Activated CD4-positive, CD25-positive, alpha-beta regulatory T cell (primary cell): ENCODE results near the gene GLYATL3.
"Not testable (repeated sequence)": the region's sequence is repeated elsewhere in the genome, so short reads cannot be mapped to it uniquely, and the experiment has no call there.

Source experiments
- DNase-seq, 4 experiments: peaks; one replicate each; lab custom pipeline; 2025; lab: John Stamatoyannopoulos, UW

GLYATL3 gene

GRCh38 chr6:49499623-49500022, at the start of gene GLYATL3:
GLYATL3 (plus strand) TSS chr6:49499923; CDS start chr6:49511991, 12,068 bp downstream.
- no peak for DNase-seq

- DNase-seq, result no peak
Measured at GRCh38 chr6:49453221-49453620, 46.5 kb upstream of the GLYATL3 start.

- no peak for DNase-seq
Measured at GRCh38 chr6:49454787-49455709, 44.7 kb upstream of the GLYATL3 start.

DNA sequence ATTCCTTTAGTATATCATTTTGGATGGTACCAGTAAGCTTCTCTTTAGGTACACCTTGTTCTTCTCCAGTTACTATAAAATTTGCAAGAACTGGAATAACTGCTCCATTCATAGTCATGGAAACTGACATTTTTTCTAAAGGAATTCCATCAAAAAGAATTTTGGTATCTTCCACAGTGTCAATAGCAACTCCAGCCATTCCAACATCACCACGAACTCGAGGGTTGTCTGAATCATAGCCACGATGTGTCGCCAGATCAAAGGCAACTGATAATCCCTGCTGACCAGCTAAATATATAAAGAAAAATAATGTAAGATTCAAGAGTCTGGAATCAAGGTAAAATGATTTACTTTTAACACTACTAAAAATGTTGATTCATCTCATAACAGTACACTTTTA, 42.0 kb upstream of the GLYATL3 start:
- DNase-seq, result no peak

- no peak for DNase-seq
Measured at GRCh38 chr6:49462071-49462470, 37.7 kb upstream of the GLYATL3 start.

DNA sequence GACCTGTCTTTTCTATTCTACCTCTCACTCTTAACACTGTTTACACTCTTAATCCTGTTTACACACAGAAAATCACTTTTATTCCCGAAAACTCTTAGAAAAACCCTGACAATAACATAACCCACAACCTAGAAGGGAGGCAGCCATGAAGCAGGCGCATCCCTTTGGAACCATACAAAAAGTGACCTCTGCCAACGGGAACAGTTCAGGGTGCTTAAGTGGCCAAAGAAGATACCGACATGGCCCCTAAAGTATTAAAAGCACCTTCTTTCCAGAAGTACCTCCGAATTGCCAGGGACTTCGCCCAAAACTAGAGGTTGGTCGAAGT, 37.2 kb upstream of the GLYATL3 start:
- no peak for DNase-seq

DNA sequence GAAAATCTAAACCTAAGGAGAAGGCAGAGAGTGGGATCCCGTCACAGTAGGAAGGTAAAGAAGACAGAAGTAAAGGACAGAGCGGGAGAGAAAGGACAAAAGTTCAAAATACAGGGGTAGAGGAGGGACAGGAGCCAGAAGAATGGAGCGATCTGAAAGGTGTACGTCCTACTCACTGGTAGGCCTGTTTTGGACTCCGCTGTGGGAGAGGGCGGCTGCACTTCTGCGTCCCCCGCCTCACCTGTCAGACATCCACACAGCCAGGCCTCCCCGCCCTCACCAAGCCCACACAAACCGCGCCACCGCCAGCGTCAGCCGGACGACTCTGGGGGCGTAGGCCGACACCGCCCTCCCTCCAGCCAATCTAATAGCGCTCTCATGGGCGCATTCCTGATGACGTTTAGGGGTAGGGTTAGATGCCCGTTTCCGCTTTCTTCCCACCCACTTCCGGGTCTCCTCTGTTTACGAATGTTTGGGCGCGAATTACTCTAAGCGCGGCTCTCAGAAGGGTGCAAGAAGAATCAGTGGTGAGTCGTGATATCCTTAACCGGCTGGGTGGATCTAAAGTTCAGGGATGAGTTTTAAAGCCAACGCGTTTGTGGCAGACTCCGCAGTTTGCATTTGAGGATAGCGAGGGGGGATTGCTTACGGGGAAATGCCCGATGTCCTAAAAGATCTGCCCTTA, 36.7 kb upstream of the GLYATL3 start, which contains the start of the genes CENPQ and MMUT:
Gene CENPQ, plus strand, starts transcription at position 444 of the 685 bp plus-strand sequence. CDS start 6,807 bp downstream, outside the sequence.
Gene MMUT, minus strand, starts transcription at position 327 of the 685 bp plus-strand sequence. CDS start 3,787 bp downstream, outside the sequence.
- peak; percentile 75 to 84 (median 76) for DNase-seq

DNA sequence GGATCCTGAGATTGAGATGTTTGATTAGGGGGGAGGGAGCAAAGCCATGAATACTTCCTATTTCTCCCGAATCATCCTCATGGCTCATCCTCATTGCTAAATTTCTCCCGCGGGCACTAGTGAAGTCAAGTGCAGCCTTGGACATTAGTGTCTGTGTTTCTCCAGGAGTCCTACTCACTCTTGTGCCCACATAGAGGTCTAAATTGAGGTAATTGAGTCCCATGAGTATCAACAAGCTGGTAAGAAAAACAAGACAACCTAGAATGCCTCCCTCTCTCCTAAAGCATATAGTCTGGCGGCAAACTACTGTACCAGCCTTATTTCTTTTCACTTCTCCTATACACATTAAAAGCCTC, 36.1 kb upstream of the GLYATL3 start:
- DNase-seq, result no peak

- no peak for DNase-seq
Measured at GRCh38 chr6:49464691-49465090, 35.0 kb upstream of the GLYATL3 start.

DNA sequence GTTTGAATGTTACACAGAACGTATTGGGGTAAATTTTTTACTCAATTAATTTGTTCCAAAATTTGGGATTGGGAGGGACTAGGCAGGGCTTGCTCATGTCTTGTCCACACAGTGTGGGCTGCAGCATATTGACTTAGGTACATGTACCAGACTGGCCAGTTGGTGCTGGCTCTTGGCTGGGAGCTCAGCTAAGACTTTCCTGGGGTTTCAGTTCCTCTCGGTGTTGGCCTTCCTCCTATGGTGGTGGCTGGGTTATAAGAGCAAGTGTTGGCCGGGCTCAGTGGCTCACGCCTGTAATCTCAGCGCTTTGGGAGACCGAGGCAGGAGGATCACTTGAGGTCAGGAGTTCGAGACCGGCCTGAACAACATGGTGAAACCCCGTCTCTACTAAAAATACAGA, 31.7 kb upstream of the GLYATL3 start:
- no peak for DNase-seq

DNA sequence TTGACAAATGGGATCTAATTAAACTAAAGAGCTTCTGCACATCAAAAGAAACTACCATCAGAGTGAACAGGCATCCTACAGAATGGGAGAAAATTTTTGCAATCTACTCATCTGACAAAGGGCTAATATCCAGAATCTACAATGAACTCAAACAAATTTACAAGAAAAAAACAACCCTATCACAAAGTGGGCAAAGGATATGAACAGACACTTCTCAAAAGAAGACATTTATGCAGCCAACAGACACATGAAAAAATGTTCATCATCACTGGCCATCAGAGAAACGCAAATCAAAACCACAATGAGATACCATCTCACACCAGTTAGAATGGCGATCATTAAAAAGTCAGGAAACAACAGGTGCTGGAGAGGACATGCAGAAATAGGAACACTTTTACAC, 23.2 kb upstream of the GLYATL3 start:
- DNase-seq, result not testable (repeated sequence)

DNA sequence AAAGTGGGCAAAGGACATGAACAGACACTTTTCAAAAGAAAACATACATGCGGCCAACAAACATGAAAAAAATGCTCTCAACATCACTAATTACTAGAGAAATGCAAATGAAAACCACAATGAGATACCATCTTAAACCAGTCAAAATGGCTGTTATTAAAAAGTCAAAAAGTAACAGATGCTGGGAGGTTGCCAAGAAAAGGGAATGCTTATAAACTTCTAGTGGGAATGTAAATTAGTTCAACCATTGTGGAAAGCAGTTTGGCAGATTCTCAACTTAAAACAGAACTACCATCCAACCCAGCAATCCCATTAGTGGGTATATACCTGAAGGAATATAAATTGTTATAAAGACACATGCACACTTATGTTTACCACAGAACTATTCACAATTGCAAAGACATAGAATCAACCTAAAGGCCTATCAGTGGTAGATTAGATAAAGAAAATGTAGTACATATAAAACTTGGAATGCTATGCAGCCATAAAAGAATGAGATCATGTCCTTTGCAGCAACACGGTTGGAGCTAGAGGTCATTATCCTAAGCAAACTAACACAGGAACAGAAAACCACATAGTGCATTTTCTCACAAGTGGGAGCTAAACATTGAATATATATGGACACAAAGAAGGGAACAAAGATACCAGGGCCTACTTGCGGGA, 20.3 kb upstream of the GLYATL3 start:
- DNase-seq, result no peak

GRCh38 chr6:49481846-49482245, 17.9 kb upstream of the GLYATL3 start:
- not testable (repeated sequence) for DNase-seq

GRCh38 chr6:49483380-49483779, 16.3 kb upstream of the GLYATL3 start:
- DNase-seq, result not testable (repeated sequence)

DNA sequence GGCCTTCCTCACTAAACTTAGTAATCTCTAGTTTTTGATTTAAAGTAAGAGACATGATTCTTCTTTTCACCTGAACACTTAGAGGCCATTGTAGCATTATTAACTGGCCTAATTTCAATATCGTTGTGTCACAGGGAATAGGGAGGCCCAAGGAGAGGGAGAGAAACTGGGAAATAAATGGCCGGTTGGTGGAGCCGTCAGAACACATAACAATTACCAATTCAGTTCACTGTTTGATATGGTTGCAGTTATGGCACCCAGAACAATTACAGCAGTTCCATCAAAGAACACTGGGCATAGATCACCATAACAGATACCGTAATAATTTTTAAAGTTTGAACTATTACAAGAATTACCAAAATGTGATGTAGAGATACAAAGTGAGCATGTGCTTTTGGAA, 9.1 kb upstream of the GLYATL3 start:
- no peak for DNase-seq

DNA sequence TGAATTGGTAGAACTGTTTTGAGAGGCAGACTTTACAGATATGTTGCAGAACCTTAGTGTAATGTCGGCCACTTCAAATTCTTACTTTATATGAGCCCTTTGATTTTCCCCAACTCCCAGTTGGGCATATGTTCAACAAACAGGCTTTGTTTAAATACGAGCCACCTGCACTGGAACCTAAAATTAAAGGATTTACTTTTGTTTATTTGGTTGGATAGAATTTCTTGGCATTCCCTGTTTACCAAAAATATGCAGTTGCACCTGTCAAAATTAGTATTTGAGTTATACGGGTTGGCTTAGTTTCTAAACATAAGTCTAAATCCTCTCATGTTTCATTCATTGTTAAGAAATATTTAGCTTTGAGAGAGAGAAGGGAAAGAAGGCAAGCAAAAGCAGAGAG, 2.4 kb upstream of the GLYATL3 start:
- DNase-seq, result no peak

GRCh38 chr6:49499126-49499525, 597 bp upstream of the GLYATL3 start:
- DNase-seq, result no peak

DNA sequence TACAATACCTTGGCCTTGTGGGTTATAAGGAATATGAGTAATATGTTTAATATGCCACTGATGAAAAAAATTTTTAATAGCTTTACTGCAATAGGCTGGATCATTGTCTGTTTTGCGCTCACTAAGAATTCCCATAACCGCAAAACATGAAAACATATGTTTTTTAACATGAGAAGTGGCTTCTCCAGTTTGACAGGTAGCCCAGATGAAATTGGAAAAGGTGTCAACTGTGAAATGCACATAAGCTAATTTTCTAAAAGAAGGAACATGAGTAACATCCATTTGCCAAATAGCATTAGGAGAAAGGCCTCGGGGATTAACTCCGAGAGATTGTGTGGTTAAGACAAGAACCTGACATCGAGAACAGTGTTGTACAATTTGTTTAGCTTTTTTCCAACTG, 4.9 kb downstream of the GLYATL3 start:
- no peak for DNase-seq

DNA sequence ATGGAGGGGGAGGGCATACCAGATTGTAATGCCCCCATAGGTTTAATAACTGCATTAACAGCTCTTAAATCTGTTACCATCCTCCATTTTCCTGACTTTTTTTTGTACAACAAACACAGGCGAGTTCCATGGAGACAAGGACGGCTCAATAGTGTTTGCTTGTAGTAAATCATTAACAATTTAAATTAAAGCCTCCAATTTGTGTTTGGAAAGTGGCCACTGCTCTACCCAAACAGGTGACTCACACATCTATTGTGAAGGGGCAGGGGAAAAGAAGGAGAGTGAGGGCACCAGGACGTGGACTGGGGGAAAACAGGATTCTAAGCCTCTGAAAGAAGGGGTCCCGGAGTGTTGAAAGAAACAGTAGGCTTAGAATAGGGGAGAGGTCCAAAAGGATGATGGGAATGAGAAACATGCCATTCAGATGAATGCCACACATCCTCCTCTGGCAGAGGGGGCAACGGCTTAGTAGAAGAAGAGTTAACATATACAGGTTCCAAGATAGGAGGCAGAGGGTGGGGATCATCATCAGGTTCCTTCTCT, 6.9 kb downstream of the GLYATL3 start:
- no peak for DNase-seq

DNA sequence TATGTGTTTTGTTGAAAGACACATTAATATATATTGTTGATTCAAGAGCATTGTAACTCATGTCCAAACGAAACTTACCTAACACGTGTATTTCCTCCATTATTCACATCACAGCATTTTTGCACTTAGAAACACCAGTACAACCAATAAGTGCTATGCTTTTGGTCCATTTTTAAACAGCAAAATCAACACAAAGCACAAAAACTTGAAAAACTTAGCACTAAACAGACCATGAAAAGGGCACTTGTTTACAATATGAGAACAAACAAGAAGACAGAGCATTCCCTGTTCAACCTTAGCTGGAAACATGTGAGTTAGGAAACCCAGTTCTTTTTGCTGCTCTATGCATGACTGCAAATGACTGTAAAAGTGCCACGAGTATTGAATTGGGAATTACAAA, 9.6 kb downstream of the GLYATL3 start:
- DNase-seq, result no peak

DNA sequence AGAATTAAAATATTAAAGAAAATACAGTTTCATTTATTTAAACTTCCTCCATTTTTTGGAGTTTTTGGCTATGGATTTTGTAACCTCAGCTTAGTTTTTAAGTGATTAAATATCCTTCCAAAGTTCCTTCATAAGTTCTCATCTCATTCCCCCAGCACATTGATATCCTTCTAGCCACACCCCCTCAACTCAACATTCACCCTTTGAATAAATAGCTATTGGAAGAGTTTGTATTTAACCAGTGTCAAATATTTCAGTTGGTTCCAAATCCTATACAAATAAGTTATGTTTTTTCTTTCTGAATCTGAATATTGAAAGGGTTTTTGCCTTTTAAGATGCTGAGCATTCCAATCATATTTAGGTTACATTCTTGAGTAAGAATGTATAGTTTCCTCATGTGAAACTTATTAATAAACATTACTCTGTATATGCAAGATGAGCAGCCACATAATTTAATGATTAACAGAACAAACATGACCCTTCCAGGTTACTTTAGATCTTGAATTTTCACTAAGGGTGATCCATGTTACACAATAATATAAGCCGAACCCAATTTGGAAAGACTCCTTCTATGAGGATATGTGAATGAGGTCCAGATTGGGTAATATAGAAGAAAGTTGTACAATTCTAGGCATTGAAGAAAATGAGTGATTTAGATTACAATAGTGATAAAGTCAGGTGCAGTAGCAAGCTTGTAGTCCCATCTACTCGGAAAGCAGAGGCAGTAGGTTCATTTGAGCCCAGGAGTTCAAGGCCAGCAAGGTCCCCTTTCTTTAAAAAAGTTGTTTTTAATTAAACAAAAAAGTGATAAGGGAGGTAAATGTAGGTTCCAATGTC, 13.6 kb downstream of the GLYATL3 start:
- no peak for DNase-seq
